ENCODE data around the gene UBE2O.

- no peak for TF ChIP-seq CTCF (IDR thresholded peaks at IDR 0.05; ENCODE audit: low read depth, low read length)
- TF ChIP-seq POLR2A (IDR thresholded peaks at IDR 0.05; ENCODE audit: extremely low read depth, insufficient read length), result no peak
- TF ChIP-seq, protein P1, sequence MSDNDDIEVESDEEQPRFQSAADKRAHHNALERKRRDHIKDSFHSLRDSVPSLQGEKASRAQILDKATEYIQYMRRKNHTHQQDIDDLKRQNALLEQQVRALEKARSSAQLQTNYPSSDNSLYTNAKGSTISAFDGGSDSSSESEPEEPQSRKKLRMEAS (IDR thresholded peaks at IDR 0.05; ENCODE audit: low read depth, low read length), result no peak
These were observed 42.5 kb downstream of the UBE2O start for GRCh38 chr17:76410328-76410965.
